Prostate gland (tissue), 2 donors: ENCODE measurements around the gene DOCK3. TPM values are rescaled to one million over a fixed set of nuclear protein-coding genes. Genes with fewer than 3 reads are reported as not detected.

Source experiments
- DNase-seq: peaks from one replicate; pipeline ENCODE4 v3.0.0-alpha.2; 2019; ENCODE audit warnings: low spot score
- H3K27ac ChIP-seq, 2 donors: fragments of 200-600 bp; sonication (generic); 2 replicates each; pipeline ENCODE4 v1.5.1; 2017 to 2019
- H3K27me3 ChIP-seq: fragments of 200-600 bp; sonication (generic); replicated peaks from 2 replicates; pipeline ENCODE4 v1.5.1; 2019; ENCODE audit not compliant: insufficient read depth
- H3K36me3 ChIP-seq, 2 donors: fragments of 200-600 bp; sonication (generic); 1 replicate in 1 of 2; 2 replicates in 1 of 2; pipeline versions ENCODE4 v1.5.1 to v1.8.1; 2017 to 2019
- H3K4me1 ChIP-seq: fragments of 200-600 bp; sonication (generic); replicated peaks from 2 replicates; pipeline ENCODE4 v1.5.1; 2019
- H3K4me3 ChIP-seq, 2 donors: fragments of 200-600 bp; sonication (generic); 2 replicates each; pipeline ENCODE4 v1.5.1; 2017 to 2019
- H3K9me3 ChIP-seq: fragments of 200-600 bp; sonication (generic); 2 replicates; pipeline ENCODE4 v1.5.1; 2017
- POLR2A ChIP-seq: fragments of 450-650 bp; IDR thresholded peaks from one replicate; pipeline ENCODE4 v1.6.1; 2016; ENCODE audit warnings: antibody characterized with exemption, mild to moderate bottlenecking
- POLR2AphosphoS5 ChIP-seq: sonication (generic); formaldehyde crosslinking; IDR thresholded peaks from one replicate; pipeline ENCODE4 v1.6.1; 2017; ENCODE audit warnings: antibody characterized with exemption
- WGBS: methylation state at CpG from one replicate; pipeline ENCODE4 v1.1.5; 2018; 5-methylcytosine and 5-hydroxymethylcytosine counted together
- intact Hi-C: fragments of 100-400 bp; cut with DNase I; formaldehyde crosslinking; loops from one replicate; pipeline ENCODE4 v1.14.2; 2022
- total RNA-seq, 2 donors: library from RNA; depleted of rRNA; stranded (reverse); fragments of >200 nt; gene quantifications; one replicate each; pipeline ENCODE4 v1.1.0, GENCODE V29; 2016
- TF ChIP-seq, protein P1 (sequence below), 4 experiments: fragments of 200-600 bp in 2 of 4; fragments of 450-650 bp in 2 of 4; sonication (generic) in 2 of 4; IDR thresholded peaks; 1 replicate in 3 of 4; 2 replicates in 1 of 4; pipeline ENCODE4 v1.5.1; 2016 to 2019; ENCODE audit warnings: antibody characterized with exemption in 4 of 4, mild to moderate bottlenecking in 2 of 4, moderate library complexity in 2 of 4

Gene DOCK3
- total RNA-seq, 2 donors from 2014 or later: 0.36 to 6.3 TPM

GRCh38 chr3:50936389-50936788 is 261.7 kb downstream of the DOCK3 start:
- TF ChIP-seq POLR2A (no peak), POLR2AphosphoS5 (no peak)
- TF ChIP-seq, protein P1, sequence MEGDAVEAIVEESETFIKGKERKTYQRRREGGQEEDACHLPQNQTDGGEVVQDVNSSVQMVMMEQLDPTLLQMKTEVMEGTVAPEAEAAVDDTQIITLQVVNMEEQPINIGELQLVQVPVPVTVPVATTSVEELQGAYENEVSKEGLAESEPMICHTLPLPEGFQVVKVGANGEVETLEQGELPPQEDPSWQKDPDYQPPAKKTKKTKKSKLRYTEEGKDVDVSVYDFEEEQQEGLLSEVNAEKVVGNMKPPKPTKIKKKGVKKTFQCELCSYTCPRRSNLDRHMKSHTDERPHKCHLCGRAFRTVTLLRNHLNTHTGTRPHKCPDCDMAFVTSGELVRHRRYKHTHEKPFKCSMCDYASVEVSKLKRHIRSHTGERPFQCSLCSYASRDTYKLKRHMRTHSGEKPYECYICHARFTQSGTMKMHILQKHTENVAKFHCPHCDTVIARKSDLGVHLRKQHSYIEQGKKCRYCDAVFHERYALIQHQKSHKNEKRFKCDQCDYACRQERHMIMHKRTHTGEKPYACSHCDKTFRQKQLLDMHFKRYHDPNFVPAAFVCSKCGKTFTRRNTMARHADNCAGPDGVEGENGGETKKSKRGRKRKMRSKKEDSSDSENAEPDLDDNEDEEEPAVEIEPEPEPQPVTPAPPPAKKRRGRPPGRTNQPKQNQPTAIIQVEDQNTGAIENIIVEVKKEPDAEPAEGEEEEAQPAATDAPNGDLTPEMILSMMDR (IDR thresholded peaks at IDR 0.05): no peak
- H3K9me3 ChIP-seq: no peaks in the 10 kb centered on the region
- intact Hi-C loops: no loop called here
- 93% methylated on average over 2 of the region's 2 CpGs for WGBS
- no peak overlapping the region for H3K27ac ChIP-seq
- no peaks in the 10 kb centered on the region for H3K4me1 ChIP-seq
- no peak overlapping the region for H3K4me3 ChIP-seq
- no peaks in the 10 kb centered on the region for H3K27me3 ChIP-seq
- no peak for DNase-seq
- H3K36me3 ChIP-seq: no peaks in the 10 kb centered on the region

- TF ChIP-seq POLR2AphosphoS5 (no peak), POLR2A (no peak)
- TF ChIP-seq, protein P1 (IDR thresholded peaks at IDR 0.05): no peak
- intact Hi-C loops: no loop called here
- Histone ChIP-seq H3K27me3 (no peaks in the 10 kb centered on the region), H3K4me1 (no peaks in the 10 kb centered on the region), H3K9me3 (no peaks in the 10 kb centered on the region), H3K4me3 (no peak overlapping the region), H3K36me3 (no peaks in the 10 kb centered on the region), H3K27ac (no peak overlapping the region)
- 75% methylated on average over 2 of the region's 2 CpGs for WGBS
- DNase-seq: no peak
These were observed 272.7 kb downstream of the DOCK3 start for GRCh38 chr3:50947419-50947818.

DNA sequence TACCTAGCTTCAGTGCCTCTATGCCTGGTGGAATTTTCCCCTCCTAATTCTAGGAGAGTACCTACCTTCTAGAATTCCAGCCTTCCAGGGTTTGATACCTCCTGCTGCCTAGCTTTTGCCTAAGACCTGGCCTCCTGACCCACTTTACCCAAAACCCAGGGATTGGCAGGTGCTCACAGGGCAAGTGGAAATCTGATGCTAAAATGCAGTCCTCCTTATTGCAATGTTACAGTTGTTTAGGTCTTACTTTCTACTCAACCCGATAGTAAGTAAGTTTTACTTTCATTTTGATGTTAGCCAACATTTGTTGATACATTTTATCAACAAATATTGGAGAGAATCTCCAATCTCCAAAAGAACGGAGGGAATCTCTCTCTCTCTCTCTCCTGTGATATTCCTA is 275.9 kb downstream of the DOCK3 start:
- Histone ChIP-seq H3K4me1 (no peaks in the 10 kb centered on the region), H3K4me3 (no peak overlapping the region), H3K27ac (no peak overlapping the region), H3K36me3 (no peaks in the 10 kb centered on the region), H3K27me3 (no peaks in the 10 kb centered on the region), H3K9me3 (no peaks in the 10 kb centered on the region)
- WGBS: 50% methylated on average over 2 of the region's 2 CpGs
- intact Hi-C loops: no loop called here
- TF ChIP-seq POLR2A: no peak
- DNase-seq: no peak

GRCh38 chr3:50953825-50954414 is 279.2 kb downstream of the DOCK3 start:
- no peaks in the 10 kb centered on the region for H3K36me3 ChIP-seq
- no peaks in the 10 kb centered on the region for H3K9me3 ChIP-seq
- 72% methylated on average over 5 of the region's 5 CpGs for WGBS
- no peaks in the 10 kb centered on the region for H3K4me1 ChIP-seq
- no peak for DNase-seq
- H3K4me3 ChIP-seq: no peak overlapping the region
- intact Hi-C loops: no loop called here
- H3K27ac ChIP-seq: no peak overlapping the region
- TF ChIP-seq POLR2AphosphoS5: no peak
- no peak for TF ChIP-seq POLR2A
- TF ChIP-seq, protein P1 (IDR thresholded peaks at IDR 0.05): no peak
- no peaks in the 10 kb centered on the region for H3K27me3 ChIP-seq

GRCh38 chr3:50961386-50961785 is 286.7 kb downstream of the DOCK3 start:
- intact Hi-C loops: no loop called here
- Histone ChIP-seq H3K36me3 (no peaks in the 10 kb centered on the region), H3K4me1 (no peaks in the 10 kb centered on the region), H3K27me3 (no peaks in the 10 kb centered on the region), H3K27ac (no peak overlapping the region), H3K4me3 (no peak overlapping the region), H3K9me3 (no peaks in the 10 kb centered on the region)
- no peak for DNase-seq
- TF ChIP-seq, protein P1 (IDR thresholded peaks at IDR 0.05): no peak
- no peak for TF ChIP-seq POLR2A
- no peak for TF ChIP-seq POLR2AphosphoS5
- WGBS: 25% methylated on average over 1 of the region's 1 CpG
